GM10248 (cell line): ENCODE data around the gene HMCN2.

Experiments
- CTCF ChIA-PET: fragments of 300-600 bp; sonication (Branson Sonifier 250); formaldehyde crosslinking; extraction: SDS; loops from one replicate; lab custom pipeline; 2021; ENCODE audit warnings: antibody characterized with exemption; lab: Yijun Ruan, JAX
- POLR2A ChIA-PET: fragments of 350-650 bp; sonication (Branson Sonifier 250); formaldehyde crosslinking; extraction: SDS; loops from one replicate; lab custom pipeline; 2020; ENCODE audit warnings: antibody characterized with exemption; lab: Yijun Ruan, JAX
- DNase-seq: peaks from one replicate; pipeline ENCODE4 v3.0.0; 2012; ENCODE audit errors: extremely low spot score
- CTCF ChIP-seq: IDR thresholded peaks from 2 replicates; pipeline ENCODE4 v1.5.1; 2012; ENCODE audit warnings: mild to moderate bottlenecking, low read depth; ENCODE audit errors: extremely low read depth, missing control alignments, control extremely low read depth

Gene HMCN2

DNA sequence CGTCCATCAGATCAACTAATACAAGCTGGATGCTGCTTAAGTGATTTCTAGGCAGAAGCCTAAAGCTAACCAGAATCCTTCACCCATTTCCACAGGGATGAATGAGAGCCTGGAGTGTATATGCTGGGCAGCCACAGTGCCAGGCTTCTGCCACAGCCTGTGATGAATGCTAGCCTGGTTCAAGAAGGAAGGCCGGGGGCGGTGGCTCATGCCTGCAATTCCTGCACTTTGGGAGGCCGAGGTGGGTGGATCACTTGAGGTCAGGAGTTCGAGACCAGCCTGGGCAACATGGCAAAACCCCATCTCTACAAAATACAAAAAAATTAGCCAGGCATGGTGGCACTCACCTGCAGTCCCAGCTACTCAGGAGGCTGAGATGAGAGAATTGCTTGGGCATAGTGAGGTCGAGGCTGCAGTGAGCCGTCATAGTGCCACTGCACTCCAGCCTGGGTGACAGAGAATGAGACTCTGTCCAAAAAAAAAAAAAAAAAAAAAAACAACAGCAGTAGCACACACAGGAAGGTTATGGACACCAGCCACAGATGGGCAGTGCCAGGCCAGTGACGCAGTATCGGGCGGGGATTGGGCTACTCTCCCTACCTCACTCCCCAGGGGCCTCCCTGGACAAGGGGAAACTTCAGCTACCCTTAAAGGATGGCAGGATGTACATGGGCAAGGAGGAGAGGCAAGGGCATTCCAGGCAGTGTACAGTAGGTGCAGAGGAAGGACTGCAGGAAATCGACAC is 23.1 kb upstream of the HMCN2 start:
- ChIA-PET CTCF (interaction anchor here (1.1 to 8.9 kb wide), 9 partner anchors 11 to 132 kb away, joined by 3 to 101 read pairs (median 7); no protein-coding TSS in a partner anchor), POLR2A (no interaction called here)
- no peak for DNase-seq
- TF ChIP-seq CTCF: no peak

GRCh38 chr9:130243015-130243881 is 22.3 kb upstream of the HMCN2 start:
- CTCF ChIA-PET: interaction anchor here (0.7 to 8.9 kb wide), 13 partner anchors 10 to 133 kb away, joined by 3 to 101 read pairs (median 7); no protein-coding TSS in a partner anchor
- DNase-seq: peak; percentile 82
- TF ChIP-seq CTCF: peak; percentile 89
- POLR2A ChIA-PET: no interaction called here

- CTCF ChIA-PET: interaction anchor here (0.7 to 8.9 kb wide), 13 partner anchors 8 to 133 kb away, joined by 3 to 101 read pairs (median 7); no protein-coding TSS in a partner anchor
- no peak for DNase-seq
- no peak for TF ChIP-seq CTCF
- POLR2A ChIA-PET: no interaction called here
These were observed 21.7 kb upstream of the HMCN2 start for GRCh38 chr9:130243882-130244170.

GRCh38 chr9:130244548-130245165 is 20.9 kb upstream of the HMCN2 start:
- no peak for TF ChIP-seq CTCF
- no peak for DNase-seq
- ChIA-PET POLR2A (interaction anchor here (0.6 kb wide), 1 partner anchor 91 kb away, joined by 7 read pairs; no protein-coding TSS in a partner anchor), CTCF (interaction anchor here (0.8 to 8.9 kb wide), 12 partner anchors 9 to 507 kb away, joined by 3 to 101 read pairs (median 6); no protein-coding TSS in a partner anchor)

DNA sequence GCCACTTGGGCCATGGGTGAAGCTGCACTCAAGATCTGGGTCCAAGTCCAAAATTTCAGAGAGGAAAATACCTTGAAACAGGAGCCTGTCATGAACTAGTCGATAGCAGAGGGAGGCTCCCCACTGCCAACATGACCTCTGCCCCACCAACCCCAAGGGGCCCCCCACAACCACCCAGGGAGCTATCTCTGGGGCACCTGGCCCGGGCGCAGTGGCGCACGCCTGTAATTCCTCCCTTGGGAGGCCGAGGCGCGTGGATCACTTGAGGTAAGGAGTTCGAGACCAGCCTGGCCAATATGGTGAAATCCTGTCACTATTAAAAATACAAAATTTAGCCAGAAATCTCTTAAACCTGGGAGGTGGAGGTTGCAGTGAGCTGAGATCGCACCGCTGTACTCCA is 20.1 kb upstream of the HMCN2 start:
- ChIA-PET POLR2A (interaction anchor here (0.6 kb wide), 1 partner anchor 92 kb away, joined by 7 read pairs; no protein-coding TSS in a partner anchor), CTCF (interaction anchor here (0.8 to 3.3 kb wide), 6 partner anchors 9 to 508 kb away, joined by 3 to 15 read pairs (median 3); no protein-coding TSS in a partner anchor)
- no peak for TF ChIP-seq CTCF

More for the DNA sequence above, 20.1 kb upstream of the HMCN2 start:
- DNase-seq: no peak
